ENCODE measurements around the gene ALDOA.

ALDOA gene

DNA sequence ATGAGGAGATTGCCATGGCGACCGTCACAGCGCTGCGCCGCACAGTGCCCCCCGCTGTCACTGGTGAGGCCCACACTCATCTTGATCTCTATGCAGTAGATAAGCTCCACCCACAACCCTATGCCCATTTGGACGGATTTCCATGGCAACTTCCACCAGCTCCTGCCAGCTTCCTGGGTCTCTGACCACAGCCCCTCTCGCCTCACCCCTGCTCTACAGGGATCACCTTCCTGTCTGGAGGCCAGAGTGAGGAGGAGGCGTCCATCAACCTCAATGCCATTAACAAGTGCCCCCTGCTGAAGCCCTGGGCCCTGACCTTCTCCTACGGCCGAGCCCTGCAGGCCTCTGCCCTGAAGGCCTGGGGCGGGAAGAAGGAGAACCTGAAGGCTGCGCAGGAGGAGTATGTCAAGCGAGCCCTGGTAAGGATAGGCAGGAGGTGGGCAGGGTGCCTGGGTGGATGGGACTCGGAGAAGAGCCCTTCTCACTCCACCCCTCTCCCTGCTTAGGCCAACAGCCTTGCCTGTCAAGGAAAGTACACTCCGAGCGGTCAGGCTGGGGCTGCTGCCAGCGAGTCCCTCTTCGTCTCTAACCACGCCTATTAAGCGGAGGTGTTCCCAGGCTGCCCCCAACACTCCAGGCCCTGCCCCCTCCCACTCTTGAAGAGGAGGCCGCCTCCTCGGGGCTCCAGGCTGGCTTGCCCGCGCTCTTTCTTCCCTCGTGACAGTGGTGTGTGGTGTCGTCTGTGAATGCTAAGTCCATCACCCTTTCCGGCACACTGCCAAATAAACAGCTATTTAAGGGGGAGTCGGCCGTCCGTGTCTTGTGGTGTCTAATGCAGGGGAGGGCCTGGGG is 4.3 kb downstream of the ALDOA start:
- FAIRE-seq = no peak

DNA sequence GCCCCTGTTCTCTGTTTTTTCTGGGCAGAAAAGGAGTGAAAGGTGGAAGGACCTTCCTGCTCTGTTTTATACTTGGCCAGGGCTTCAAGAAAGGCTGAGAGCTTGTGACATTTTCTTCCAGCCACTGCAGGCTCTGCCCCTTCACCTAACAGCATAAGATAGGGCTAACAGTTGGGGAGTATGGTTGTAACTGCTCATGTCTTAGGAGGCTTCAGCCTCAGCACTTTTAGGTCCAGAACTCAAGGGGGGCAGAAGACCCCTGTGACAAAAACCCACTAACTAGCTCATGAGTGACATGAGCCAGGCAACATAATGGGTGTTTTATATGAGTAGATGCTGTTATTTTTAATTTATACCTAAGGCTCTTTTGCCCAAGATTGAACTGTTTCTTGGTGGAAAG is 4.9 kb downstream of the ALDOA start:
- no peak for FAIRE-seq

DNA sequence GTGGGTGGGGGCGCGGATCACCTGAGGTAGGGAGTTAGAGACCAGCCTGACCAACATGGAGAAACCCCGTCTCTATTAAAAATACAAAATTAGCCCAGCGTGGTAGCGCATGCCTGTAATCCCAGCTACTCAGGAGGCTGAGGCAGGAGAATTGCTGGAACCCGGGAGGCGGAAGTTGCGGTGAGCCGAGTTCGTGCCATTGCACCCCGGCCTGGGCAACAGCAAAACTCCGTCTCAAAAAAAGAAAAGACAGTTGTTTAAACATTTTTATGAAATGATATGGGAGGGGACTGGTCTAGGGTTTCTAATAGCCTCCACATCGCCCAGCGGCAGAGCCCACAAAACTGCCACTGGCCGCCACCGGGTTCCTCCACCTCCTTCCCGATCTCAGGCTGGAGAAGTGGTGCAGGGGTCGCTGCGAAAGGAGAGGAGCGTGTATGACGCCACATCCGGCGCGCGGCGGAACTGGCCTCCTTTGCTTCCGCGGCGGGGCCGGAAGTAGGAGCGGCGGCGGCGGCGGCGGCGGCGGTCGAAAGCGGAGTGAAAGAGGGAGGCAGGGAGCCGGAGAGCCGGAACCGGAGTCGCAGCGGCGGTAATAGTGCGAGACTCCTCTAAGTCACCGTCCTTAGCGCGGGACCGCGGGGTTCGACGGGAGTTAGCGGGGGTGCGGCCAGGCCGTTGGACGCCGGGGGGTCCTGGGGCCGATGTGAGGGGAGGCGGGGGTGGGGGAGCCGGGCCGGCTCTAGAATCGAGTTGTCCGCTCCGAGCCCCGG is 10.1 kb downstream of the ALDOA start, which contains the start of gene PPP4C:
TSS of gene PPP4C (plus strand) at position 492 of the 773 bp plus-strand sequence. CDS start 384 bp downstream, outside the sequence.
- no peak for FAIRE-seq

DNA sequence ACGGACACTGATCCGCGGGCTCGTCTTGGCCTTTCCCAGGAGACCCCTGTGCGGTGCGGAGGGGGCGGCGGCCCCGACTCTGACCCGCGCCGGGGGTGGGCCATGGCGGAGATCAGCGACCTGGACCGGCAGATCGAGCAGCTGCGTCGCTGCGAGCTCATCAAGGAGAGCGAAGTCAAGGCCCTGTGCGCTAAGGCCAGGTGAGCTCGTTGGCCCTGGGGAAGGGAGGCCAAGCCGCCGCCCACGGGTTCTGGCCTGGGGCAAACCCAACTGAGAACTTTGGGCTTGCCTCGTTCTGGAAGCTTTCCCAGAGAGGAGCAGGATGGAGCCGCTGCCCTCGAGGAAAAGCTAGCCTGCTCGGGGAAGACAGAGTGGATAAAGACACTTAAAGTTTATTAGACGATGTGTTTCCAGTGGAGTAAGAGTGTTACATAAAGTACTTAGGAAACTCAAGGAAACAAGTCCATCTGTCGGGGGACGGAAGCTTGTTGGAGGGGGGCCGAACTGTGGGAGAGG is 10.8 kb downstream of the ALDOA start:
- FAIRE-seq = no peak

DNA sequence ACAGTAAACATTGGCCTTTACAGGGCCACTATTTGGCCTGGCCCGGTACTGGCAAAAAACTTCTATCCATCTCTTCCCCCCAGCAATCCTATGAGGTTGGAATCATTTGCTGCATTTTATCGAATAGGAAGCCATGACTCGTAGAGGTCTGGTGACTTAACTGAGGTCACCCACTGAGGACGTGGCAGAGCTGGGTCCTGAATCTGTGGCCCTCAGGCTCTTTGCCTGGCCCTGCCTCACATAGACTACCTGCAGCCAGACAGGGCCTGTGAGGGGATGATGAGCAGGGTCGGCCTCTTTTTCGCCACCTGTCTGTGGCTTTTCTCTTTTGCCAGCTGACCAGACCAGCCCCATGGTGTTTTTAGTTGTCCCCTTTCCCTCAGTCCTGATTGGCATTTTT is 12.1 kb downstream of the ALDOA start:
- no peak for FAIRE-seq

DNA sequence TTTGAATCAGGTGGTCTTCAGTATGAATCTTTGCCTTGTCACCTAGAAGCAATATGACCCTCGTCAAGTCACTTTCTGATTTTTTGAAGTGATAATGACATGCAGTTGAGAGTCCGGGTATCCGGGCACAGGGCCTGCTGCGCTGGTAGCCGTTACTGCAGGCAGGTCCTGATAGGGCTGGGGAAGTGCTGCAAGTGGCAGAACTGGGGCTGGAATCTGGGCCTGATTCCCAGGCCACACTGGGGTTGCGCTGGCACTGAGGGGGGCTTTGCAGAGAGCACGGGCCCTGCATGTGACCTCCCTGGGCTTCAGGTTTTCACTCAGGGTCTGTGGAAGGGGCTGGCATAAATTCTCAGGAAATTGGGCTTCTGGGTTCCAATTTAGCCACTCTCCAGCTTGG is 13.2 kb downstream of the ALDOA start:
- no peak for FAIRE-seq

DNA sequence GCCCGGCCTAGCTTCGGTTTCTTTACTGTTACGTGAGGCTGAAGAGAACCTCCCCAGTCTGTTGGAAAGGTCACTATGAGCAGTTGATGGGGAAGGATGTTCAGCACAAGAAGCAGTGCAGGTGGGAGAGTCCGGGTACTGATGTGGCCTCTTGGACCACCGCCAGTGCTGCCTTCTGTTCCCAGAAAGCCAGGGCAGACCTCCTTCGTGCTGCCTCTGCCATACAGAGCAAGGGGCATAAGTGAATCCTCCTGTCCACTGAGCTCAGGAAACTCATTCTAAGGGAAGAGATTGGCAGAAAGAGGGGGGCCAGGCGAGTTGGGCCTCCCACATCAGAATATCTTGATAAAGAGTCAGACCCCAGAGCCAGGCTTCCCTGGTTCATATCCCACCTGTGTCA is 13.9 kb downstream of the ALDOA start:
- FAIRE-seq = no peak

DNA sequence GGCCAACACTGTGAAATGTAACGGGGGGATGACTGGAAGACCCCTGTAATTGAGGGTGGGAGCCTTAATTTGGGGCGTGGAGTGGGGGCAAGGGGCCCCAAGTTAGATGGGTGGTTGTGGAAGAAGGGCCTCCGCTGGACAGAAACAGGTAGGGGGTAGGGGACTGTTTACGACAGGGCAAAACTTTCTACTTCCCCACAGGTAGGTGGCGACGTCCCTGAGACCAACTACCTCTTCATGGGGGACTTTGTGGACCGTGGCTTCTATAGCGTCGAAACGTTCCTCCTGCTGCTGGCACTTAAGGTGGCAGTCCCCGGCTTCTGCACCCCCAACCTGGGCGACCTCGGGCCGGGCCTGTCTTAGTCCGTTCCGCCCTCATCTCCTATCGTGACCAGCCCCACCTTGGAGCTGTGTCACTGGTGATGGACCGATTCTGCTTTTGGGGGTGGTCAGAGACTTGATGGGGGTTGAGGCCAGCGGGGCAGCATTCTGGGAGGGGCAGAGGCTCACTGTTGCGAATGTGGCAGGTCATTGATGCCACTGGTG is 17.1 kb downstream of the ALDOA start:
- no peak for FAIRE-seq

DNA sequence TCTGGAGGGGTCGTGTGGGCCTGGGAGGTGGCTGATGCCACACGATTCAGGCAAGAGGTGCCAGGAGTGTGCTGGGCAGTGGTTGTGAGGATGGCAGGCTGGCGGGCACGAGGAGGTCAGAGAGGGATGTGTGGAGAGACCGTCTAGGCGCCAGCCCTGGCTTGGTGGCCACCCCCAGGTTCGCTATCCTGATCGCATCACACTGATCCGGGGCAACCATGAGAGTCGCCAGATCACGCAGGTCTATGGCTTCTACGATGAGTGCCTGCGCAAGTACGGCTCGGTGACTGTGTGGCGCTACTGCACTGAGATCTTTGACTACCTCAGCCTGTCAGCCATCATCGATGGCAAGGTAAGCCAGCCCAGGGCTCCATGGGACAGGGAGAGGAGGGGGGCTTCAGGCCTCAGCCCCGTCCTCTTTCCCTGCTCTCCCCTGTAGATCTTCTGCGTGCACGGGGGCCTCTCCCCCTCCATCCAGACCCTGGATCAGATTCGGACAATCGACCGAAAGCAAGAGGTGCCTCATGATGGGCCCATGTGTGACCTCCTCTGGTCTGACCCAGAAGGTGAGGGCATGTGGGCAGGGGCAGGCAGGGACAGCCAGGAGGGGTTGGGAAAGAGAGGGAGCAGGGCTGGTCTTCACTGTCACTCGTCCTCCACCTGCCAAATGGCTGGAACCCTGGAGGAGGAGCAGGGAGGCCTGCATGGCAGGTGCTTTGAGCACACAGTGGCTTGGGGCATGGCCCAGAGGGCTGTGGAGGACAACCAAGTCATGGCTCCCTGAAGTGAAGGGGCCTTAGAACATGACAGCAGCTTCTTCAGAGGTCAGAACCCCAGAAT is 17.9 kb downstream of the ALDOA start:
- no peak for FAIRE-seq

DNA sequence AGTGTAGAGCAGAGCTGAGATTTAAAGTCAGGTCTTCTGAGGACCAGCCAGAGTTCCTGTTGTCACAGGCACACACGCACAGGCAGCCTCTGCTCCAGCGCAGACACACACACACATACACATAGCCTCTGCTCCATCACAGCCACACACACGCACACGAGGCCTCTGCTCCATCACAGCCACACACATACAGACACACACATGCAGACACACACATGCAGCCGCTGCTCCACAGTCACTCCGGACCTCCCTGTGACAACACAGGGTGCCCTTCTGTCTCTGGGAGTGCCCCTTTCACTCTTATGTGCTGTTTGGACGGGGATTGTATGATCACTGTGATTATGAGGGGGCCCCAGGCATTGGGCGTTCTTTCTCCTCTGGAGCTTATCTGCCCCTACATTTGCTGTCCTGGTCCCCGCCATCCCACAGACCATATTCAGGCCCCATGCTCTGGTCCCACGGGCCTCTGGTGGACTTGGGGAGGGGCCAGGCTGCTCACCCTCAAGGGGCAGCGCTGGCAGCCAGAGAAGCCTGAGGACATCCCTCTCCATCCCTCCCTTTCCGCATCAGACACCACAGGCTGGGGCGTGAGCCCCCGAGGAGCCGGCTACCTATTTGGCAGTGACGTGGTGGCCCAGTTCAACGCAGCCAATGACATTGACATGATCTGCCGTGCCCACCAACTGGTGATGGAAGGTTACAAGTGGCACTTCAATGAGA is 18.7 kb downstream of the ALDOA start:
- FAIRE-seq = no peak

DNA sequence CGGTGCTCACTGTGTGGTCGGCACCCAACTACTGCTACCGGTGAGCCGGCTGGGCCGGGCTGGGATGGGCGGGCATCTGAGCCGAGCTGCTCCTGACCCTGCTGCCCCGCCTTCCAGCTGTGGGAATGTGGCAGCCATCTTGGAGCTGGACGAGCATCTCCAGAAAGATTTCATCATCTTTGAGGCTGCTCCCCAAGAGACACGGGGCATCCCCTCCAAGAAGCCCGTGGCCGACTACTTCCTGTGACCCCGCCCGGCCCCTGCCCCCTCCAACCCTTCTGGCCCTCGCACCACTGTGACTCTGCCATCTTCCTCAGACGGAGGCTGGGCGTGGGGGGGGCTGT is 19.2 kb downstream of the ALDOA start:
- FAIRE-seq = no peak

DNA sequence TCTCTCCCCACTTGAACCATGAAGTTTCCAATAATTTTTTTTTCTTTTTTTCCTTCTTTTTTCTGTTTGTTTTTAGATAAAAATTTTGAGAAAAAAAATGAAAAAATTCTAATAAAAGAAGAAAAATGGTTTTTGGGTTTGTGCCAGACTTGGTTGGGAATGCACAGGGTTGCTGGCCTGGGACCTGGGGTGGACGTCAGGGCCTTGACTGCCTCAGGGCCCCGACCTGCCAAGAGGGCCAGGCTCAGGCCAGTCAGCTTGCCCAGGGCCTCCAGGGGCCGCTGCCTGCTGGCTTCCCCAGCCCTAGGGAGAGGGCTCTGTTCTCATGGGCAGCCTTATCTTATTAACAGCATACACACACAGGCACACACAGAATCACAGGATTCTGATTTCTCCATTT is 19.7 kb downstream of the ALDOA start:
- FAIRE-seq = no peak

DNA sequence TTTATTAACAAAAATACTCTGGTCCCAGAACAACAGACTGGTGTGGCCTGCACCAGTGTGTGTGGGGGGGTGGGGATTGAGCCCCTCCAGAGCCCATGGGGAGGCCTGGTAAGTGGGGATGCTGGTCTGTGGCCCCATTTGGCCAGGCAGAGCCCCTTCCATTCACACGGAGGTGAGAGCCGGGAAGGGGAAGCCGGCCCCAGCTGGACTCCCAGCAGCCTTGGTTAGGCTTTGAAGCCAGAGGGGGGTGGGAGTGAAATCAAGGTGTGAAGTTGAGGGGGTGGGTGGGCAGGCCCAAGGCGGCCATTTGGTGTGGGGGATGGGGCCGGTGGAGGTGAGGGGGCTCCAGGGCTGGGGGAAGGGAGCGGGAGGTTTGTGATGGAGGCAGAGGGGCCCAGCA is 20.3 kb downstream of the ALDOA start:
- FAIRE-seq = no peak

DNA sequence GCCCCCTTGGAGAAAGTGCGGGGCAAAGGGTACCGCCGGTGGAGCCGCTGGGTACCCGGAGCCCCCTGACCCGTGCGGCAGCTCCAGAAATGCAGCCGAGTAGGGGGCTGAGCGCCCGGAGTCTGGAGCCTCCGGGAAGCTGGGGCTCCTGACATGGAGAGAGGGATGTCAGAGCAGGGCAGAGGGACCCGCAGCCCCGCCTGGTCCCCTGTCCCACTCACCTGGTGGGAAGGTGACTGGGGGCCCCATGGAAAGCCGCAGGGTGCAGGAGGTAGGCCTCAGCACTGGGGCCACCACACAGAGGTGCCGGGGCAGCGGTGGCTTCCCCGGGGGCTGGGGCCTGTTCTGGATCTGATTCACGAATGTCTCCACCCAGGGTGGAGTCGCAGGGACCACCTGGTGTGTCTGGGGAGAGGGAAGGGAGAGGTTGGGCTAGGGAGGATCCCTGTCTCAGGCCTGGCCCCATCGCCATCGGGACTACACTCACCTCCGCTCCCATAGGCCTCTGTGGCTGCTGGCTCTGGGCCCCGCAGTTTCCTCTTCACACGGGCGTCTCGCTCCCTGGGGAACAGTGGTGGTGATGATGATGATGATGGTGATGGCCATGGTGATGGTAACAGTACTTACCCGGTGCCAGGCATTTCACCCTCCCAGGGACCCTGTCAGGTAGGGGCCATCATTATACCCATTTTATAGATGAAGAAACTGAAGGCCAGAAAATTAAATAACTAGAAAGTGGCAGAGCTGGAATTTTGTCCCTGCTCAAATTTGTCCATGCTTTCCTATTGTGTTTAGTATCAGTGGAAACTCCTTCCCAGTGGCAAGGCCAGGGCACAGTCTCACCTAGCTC is 21.0 kb downstream of the ALDOA start:
- FAIRE-seq = no peak

DNA sequence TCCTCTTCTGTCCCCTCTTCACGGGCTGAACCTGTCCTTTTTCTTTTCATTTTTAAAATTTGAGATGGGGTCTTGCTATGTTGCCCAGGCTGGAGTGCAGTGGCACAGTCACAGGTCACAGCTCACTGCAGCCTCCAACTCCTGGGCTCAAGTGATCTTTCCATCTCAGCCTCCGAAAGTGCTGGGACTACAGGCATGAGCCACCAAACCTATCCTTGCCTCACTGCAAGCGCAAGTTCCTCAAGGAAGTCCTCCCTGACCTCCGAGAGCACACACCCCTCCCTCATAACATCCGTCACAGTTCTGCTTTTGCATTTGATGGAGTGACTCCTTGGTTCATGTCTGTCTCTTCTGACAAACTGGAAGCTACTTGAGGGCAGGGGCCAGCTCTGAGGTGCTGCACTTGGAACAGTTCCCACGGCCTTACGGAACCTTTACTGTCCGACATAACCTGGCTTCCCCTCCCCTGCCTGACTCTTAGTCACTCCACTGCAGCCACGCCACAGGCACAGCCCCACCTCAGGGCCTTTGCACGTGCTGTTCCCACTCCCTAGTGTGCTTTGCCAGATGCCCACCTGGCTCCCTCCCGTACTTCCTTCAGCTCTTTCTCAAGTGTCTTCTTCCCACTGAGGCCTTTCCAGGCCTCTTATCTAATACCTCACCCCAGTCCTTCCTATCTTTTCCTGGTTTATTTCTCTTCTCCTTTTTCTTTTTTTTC is 21.8 kb downstream of the ALDOA start:
- no peak for FAIRE-seq

DNA sequence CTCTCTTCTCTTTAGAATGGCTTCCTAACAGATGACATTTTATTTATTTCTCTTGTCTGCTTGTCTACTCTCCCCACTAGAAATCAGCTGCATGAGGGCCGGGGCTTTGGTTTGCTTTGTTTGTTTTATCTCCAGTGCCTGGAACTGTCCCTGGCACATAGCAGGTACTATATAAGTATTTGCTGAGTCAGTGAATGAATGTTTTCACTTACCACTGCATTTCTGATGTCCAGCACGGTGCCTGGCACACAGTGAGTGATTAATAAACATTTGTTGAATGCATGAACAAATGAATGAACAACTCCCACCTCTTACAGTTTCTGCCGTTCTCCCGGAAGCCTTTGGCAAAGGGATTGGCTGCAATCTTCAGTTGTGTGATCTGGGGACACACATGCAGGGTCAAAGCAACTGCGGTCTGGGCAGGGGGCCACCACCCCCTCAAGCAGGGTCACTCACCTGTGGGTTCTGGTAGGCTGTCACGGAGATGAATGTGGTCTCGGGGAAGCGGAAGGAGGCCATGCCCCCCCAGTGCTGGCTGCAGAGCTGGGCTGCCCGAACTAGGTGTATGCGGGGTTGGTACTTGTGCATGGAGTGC is 22.8 kb downstream of the ALDOA start:
- FAIRE-seq = no peak

DNA sequence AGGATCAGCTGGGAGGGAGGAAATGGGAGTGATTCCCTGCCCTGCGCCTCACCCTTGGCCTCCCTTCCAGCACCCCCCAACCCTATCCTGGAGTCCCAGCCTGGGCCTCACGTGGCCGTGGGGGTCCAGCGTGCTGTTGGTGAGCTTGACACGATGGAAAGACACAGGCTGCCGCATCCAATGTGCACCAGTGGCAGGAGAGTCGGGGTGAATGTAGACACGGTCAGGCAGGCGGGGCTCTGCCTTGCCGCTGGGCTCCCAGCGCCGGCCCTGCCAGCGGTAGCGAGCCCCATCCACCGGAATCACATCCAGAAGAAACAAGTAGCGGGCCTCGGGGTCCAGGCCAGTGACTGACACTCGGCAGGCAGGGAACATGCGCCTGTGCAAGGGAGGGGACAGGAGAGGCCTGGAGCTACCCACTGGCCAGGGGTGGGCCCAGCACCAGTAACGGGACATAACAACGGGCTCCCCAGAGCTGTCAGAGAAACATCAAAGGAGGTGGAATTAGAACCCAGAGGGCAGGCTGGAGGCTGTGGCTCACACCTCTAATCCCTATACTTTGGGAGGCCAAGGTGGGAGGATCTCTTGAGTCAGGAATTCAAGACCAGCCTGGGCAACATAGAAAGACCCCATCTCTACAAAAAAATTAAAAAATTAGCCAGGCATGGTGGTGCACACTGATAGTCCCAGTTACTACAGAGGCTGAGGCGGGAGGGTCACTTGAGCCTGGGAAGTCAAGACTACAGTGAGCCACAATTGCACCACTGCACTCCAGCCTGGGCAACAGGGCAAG is 23.5 kb downstream of the ALDOA start:
- no peak for FAIRE-seq

DNA sequence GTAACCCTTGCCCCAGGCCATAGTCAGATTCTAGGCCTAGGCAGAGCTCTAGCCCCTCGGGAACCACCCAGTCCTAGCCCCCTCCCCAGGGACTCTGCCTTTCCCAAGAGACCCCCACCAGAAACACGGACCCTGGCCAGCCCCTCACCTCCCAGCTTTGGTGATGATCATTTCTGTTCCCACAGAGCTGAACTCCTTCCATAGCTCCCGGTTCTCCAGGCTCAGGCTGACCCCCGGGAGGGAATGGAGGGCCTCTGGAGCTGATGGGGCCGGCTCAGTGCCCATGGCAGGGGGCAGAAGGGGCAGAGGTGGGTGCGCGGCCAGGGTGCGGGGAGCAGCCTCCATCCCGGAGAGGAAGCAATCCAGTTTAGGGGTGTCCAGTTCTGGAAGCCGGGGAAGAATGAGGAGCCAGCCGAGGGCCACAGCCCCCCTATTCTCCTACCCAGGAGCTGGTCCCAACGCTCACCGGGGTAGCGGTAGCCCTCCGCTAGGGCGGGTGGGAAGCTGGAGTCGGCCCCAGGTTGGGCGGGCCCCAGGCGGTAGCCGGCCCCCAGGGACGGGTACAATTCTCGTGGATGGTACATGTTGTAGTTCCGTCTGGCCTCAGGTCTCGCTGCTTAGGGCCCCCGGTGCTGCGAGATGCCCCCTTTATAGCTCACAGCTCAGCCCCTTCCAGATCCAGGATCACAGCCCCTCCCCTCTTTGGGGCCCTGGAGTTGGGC is 25.2 kb downstream of the ALDOA start:
- no peak for FAIRE-seq
